NCI-H1694 (cell line): Measurements from ENCODE around the gene CTDSP1.

ENCODE experiments used
- DNase-seq: peaks from one replicate; lab custom pipeline; 2025; lab: John Stamatoyannopoulos, UW

The CTDSP1 gene

DNA sequence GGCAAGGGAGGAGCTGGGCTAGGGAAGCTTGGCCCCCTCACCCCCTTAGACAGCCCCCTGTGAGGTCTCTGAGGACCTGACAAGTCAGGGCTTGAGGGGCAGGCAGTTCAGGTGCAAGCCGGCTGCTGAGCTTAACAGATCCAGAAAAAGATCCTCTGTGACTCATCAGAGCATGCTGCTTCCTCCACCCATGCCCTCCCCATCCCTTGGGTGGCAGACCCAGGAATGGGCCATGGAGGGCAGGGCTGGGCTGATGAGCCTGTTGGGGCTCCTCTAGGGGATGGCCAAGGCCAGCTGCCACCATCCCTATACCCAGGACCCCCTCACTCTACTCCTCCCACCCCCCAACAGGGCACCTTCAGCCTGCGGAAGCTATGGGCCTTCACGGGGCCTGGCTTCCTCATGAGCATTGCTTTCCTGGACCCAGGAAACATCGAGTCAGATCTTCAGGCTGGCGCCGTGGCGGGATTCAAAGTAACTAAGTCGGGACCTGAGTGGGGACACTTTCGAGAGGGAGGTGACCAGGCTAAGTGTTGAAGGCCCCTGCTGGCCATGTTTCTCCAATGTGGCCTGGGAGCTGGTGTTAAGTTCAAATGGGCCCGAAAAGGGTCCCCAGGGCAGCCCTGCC, 15.7 kb upstream of the CTDSP1 start:
- DNase-seq = no peak

DNA sequence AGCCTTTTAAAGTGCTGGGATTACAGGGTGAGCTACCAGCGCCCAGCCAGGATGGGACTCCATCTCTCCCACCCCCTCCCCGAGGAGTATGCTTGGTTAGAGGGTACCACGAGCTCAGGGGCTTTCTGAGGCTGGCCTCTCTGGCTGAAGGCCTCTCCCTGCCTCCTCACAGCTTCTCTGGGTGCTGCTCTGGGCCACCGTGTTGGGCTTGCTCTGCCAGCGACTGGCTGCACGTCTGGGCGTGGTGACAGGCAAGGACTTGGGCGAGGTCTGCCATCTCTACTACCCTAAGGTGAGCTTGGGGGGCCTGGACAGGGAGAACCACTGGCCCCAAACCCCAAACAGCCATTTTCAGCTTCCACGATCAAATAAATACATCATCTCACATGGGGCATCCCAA, 14.7 kb upstream of the CTDSP1 start:
- no peak for DNase-seq

DNA sequence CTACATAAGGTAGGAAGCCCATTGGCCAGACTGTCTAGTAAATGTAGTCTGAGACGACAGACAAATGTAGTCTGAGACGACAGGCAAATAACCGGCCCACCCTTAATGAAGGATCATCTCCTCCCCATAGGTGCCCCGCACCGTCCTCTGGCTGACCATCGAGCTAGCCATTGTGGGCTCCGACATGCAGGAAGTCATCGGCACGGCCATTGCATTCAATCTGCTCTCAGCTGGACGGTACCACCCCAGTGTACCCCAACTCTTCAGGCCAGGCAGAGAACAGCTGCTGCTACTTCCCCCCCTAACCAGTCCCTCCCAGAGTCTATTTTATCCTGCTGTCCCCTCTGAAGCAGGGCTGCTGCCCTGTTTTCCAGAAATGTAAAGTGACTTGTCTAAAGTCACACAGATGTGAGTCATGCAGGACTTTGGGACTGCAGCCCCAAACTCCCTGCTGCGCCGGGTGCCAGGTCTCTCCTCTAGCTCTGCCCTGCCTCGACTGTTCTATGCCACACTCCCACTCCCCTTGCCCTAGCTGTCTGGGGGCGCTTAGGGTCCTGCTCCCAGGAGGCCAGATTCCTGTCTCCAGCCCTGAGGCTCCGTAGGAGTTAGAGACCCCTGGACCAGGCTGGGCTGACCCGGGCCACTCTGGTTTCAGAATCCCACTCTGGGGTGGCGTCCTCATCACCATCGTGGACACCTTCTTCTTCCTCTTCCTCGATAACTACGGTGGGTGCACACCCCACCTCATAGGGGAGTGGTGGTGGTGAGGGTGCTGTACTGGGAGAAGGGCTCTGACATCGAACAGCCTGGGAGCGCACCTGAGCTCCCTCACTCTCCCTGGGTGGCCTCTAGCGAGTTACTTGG, 12.9 kb upstream of the CTDSP1 start:
- no peak for DNase-seq

DNA sequence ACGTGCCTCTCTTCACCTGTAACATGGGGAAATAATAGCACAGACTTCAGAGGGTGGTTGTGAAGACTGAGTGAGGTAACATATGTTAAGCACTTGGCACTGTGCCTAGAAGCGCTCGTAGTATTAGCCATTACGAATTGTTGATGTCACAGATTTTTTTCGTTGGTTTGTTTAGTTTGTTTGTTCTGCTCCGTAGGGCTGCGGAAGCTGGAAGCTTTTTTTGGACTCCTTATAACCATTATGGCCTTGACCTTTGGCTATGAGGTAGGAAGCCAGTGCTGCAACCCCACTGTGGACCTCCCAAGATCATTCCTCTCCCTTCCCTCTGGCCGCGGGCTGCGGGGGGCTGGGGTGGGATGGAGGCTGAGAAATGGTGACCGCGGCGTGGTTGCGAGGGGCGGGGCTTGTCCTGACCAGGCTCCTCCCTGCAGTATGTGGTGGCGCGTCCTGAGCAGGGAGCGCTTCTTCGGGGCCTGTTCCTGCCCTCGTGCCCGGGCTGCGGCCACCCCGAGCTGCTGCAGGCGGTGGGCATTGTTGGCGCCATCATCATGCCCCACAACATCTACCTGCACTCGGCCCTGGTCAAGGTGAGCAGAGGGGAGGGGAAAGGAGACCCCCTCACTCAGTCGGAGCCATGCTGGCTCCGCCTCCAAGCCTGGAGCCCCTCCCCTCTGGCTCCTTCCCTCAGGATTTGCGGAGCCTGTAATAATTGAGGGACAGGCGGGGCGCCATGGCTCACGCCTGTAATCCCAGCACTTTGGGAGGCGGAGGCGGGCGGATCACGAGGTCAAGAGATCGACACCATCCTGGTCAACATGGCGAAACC, 12.1 kb upstream of the CTDSP1 start:
- peak; percentile 40 for DNase-seq

DNA sequence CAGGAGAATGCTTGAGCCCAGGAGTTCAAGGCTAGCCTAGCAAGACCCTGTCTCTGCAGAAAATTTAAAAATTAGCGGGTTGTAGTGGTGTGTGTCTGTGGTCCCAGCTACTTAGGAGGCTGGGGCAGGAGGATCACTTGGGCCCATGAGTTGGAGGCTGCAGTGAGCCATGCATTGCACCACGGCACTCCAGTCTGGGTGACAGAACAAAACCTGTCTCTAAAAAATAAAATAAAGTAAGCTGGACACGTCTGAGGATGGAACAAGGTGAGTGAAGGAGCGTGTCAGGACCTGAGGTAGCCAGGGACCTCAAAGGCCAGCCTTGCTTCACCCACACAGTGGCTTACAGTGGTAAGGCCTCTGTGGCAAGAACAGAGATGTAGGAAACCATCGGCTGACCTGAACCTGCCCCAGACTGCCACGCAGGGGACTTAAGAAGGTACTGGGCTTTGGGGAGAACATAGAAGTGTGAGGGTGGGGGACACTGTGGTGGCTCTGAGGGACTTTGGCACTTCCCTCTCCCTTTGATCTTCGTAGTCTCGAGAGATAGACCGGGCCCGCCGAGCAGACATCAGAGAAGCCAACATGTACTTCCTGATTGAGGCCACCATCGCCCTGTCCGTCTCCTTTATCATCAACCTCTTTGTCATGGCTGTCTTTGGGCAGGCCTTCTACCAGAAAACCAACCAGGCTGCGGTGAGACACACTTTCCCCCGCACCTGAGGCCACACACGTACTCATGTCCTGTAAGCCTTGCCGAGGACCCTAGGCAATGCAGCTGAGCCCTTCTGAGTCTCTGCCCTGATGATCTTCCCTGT, 10.1 kb upstream of the CTDSP1 start:
- DNase-seq = no peak

DNA sequence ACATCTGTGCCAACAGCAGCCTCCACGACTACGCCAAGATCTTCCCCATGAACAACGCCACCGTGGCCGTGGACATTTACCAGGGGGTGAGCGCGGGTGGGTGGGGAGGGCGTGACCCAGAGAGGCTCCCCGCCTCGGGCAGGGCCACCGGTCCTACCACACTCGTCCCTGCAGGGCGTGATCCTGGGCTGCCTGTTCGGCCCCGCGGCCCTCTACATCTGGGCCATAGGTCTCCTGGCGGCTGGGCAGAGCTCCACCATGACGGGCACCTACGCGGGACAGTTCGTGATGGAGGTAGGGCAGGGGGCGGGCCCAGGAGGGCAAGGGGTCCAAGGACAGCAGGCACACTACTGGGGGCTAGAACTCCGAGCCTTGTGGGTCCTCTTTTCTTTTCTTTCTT, 8.5 kb upstream of the CTDSP1 start:
- no peak for DNase-seq

DNA sequence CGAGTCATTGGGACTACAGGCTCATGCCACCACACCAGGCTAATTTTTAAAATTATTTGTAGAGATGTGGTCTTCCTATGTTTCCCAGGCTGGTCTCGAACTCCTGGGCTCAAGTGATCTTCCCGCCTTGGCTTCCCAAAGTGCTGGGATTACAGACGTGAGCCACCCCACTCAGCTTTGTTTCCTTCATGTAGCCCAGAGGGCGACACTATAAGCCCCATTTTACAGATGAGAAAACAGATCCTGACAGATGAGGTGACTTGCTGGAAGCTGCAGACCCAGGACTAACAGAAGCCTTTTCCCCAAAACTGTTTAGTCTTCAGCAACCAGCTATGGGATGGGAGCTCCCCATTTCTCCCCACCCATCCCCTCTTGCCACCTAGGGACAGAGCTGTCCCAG, 7.2 kb upstream of the CTDSP1 start:
- no peak for DNase-seq

DNA sequence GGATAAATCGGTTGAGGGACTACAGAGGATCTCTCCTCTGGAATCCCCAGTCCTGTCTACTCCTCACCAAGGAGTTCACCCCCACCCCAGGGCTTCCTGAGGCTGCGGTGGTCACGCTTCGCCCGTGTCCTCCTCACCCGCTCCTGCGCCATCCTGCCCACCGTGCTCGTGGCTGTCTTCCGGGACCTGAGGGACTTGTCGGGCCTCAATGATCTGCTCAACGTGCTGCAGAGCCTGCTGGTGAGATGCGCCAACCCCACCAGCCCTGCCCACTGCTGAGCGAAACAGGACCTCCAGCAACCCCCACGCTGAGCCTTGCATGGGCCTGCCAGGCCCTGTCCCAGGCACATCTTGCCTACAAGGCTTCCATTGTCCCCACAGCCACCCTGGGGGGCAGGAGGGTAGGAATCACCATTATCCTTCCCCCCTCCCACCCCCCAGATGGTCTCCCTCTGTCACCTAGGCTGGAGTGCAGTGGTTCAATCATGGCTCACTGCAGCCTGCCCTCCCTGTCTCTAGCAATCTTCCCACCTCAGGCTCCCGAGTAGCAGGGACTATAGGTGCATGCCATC, 6.7 kb upstream of the CTDSP1 start:
- no peak for DNase-seq

DNA sequence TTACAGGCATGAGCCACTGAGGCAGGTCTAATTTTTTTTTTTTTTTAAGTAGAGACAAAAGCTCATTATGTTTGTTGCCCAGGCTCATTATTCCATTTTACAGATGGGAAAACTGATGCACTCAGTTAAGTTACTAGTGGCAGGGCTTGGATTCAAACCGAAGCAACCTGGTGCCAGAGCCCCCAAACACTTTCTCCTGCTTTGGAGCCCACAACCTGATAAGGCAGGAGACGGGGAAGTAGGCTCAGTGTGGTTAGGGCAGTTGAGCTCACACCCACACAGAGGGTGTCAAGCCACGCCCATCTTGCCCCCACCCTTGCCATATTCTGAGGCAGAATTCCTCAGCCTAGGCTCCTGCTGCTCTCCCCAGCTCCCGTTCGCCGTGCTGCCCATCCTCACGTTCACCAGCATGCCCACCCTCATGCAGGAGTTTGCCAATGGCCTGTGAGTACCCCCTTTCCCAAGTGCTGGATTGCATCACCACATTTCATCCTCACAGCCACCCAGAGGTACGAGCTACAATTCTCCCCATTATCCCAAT, 5.8 kb upstream of the CTDSP1 start:
- no peak for DNase-seq

DNA sequence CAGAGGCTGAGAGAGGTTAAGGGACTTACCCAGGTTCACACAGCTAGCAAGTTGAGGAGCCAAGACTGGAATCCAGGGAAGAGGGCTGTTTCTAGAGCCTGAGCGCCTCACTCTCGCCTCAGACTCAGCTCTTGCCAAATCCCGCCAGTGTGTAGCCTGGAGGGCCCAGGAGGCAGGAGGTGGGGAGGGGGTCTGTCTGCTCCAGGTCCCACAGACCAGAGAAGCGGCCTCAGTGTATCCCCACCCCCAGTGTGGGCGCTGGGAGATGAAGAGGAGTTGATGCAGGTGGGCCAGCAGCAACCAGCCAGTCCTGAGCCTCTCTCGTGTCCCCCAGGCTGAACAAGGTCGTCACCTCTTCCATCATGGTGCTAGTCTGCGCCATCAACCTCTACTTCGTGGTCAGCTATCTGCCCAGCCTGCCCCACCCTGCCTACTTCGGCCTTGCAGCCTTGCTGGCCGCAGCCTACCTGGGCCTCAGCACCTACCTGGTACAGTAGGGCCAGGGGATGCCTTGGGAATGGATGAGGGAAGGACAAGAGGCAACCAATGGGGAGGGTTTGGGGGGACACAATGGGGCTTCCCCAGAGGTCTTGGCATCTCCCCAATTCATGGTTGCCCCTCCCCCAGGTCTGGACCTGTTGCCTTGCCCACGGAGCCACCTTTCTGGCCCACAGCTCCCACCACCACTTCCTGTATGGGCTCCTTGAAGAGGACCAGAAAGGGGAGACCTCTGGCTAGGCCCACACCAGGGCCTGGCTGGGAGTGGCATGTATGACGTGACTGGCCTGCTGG, 5.2 kb upstream of the CTDSP1 start:
- no peak for DNase-seq

DNA sequence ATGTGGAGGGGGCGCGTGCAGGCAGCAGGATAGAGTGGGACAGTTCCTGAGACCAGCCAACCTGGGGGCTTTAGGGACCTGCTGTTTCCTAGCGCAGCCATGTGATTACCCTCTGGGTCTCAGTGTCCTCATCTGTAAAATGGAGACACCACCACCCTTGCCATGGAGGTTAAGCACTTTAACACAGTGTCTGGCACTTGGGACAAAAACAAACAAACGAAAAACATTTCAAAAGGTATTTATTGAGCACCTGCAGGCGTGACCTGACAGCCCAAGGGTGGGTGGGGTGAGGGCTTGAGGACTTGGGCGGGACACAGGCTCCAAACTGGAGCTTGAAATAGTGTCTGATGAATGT, 4.6 kb upstream of the CTDSP1 start:
- no peak for DNase-seq

DNA sequence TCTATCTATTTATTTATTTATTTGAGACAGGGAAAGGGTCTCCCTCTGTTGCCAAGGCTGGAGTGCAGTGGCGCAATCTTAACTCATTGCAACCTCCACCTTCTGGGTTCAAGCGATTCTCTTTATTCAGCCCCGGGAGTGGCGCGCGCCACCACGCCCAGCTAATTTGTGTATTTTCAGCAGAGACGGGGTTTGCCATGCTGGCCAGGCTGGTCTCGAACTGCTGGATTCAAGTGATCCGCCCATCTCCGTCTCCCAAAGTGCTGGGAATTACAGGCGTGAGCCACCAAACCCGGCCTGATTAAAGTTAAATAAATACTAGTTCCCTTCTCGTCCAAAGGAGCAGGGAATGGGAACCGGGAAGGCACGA, 4.2 kb upstream of the CTDSP1 start:
- no peak for DNase-seq

DNA sequence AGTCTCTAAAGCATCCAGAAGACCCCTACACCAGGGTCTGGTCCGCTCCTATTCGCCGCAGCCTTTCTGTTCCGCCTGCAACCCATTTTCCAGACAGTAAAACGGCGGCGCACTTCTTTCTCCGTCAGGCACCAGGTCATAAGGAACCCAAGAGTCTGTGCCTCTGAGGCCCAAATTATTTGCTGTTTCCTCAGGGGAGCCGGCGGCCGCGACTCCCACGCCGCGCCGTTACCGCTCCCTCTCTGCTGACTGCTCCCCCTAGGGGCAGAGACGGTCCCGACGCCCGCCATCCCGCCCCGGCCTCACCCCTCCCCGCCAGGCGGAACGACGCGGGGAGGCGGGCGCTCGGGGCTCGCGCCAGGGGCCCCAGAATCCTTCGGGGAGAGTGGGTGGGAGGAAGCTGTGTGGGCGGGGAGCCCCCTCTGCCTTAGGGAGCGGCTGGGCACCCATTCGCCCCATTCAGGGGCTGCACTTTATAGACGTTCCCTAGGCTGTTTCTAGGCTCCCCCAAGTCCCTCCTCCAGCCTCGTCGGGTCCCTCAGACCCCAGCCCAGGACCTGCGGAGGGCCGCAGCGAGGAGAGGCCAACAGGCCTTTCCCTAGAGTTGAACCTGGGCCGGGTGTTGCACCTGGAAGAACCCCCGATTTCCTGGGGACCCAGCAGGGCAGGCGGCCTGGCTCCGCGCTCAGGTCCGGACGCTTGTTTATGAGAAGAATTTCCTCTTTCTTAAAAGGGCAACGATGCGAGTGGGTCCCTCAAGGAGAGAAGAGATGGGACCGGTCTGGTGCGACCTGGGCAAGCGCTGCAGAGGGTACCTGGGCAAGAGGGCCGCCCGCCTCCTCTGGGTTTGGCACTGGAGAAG, 3.6 kb upstream of the CTDSP1 start:
- DNase-seq = peak; percentile 92

DNA sequence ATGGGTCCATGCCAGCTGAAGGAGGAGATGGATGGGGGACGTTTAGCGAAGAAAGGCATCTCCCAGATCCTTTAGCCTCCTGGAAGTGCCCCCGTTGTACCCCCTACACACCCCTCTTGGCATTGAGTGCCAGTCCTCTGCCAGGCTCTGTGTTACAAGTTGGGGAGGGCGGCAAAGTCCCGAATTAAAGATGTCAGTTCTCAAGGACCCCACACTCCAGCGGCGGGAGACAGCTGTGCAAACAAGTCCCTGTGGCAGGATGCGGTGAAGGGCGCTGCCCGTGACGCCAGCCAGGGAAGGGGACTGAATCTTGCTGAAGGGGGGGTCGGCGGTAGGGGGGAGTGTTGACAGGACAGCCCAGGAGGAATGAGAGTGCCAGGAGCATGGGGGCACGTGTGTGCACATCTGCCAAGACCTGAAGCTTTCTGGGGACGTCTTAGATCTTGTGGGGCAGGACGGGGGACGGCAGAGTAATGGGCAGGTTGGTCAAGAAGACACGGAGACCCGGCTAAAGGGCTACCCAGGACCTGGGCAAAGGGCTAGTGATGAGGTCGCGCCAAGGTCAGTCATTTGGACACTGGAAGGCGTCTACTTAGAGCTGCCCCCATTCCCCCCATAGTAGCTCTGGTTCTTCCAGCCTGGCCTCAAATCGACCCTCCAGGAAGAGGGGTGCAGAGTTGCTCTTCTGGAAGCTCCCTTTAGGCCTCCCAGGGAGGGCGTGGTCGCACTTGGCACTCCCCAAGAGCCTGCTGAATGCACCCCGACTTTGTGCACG, 2.8 kb upstream of the CTDSP1 start:
- DNase-seq = peak; percentile 35

DNA sequence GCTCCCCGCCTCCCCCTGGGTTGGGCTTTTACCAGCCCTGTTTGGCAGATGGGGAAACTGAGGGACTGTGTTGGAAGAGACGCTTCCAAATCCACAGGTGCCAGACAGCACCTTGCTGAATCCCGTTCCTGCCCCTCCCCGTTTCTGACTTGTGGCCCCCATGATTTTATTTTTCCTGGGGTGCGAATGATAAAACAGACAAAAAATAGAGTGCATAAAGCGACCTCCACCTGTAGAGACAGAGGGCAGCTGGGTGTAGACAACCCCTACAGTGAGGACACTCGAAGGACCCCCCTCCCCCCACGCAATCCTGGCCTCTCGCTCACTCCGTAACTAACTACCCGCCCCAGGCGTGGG, 2.2 kb upstream of the CTDSP1 start:
- DNase-seq = no peak

DNA sequence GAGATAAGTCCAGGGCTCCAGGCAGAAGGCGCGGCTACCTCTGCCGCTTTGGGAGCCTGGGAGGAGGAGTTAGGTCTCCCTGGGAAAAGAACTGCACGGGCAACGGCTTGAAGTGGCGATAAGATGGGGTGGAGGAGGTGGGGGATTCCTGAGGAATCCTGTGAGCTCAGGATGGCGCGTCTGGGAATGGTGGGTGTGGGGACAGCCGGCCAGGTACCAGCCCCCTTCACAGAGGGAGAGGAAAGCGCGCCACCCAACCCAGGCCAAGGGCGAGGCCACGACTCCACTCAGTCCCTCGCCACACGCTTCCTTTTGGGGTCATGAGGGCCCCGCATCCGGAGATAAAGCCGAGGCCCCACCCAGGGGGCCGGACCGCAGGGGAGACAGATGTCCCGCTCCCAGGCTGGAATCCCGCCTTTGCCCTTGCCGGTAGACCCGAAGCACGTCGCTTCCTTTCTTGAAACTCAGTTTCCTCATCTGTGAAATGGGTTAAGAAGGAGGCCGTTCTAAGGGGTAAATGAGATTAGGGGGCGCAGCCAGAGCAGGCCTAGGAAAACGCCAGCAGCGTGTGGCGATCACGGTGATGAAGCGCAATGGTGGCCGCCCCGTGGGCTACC, 1.7 kb upstream of the CTDSP1 start:
- peak; percentile 32 for DNase-seq

DNA sequence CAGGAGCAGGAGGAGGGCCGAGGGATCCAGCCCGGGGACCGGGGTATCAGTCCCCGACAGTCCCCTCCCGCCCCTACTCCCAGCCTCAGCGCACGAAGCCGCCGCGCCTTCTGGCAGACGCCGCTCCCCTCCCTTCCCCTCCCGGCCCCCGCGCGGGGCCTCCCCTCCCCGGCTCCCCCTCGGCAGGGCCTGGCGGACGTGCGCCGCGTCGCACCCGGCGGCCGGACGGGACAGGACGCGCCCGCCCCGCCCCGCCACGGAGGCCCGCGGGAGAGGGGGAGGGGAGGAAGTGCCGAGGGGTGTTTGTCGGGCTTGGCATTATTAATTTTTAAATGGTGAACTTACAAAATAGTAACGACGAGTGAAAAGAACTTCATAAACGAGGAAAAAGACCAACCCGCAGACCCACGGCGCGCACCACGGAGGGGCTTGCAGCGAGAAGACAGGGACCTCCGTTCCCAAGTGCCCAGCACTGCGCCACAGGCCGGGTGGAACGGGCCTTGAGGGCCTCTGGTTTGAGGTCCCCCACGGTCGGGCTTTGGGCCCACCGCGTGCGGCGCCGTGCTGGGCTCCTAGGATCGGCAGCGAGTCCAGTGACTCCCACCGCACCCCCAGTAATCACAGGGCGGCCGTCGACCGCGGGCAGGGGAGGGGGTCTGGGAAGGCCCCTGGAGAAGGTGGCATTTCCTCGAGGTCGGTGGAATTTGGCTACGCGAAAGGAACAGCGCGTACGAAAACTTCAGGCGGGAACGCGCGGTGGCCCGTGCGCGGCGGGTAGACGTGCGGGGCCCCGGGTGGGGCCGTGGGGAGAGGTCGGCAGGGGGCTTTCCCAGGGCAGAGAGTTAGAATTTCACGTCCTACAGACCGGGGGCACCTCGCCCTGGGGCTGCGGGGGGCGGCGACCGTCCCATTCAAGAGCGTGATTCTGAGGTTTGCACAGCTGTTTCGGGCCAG, 954 bp upstream of the CTDSP1 start:
- DNase-seq = no peak
